ENCODE measurements around the gene RIPOR3. TPM values are rescaled to one million over a fixed set of nuclear protein-coding genes. Genes with fewer than 3 reads are reported as not detected.
"Not testable (repeated sequence)": the region's sequence is repeated elsewhere in the genome, so short reads cannot be mapped to it uniquely, and the experiment has no call there.

Gene RIPOR3
- total RNA-seq, 1 experiment from 2014 or later: not detected

- peak; percentile 45 for DNase-seq (ENCODE audit: low read depth)
These were observed 115.2 kb downstream of the RIPOR3 start for GRCh38 chr20:50575865-50576720.

GRCh38 chr20:50574586-50574985 lies 116.8 kb downstream of the RIPOR3 start:
- DNase-seq (ENCODE audit: low read depth): no peak

GRCh38 chr20:50574108-50574507 lies 117.2 kb downstream of the RIPOR3 start:
- DNase-seq (ENCODE audit: low read depth): no peak

- peak; percentile 94 for DNase-seq (ENCODE audit: low read depth)
These were observed 118.2 kb downstream of the RIPOR3 start for GRCh38 chr20:50572938-50573777.

GRCh38 chr20:50571466-50571865 lies 119.9 kb downstream of the RIPOR3 start:
- DNase-seq (ENCODE audit: low read depth): no peak

- DNase-seq (ENCODE audit: low read depth): peak; percentile 39
These were observed 121.2 kb downstream of the RIPOR3 start for GRCh38 chr20:50569864-50570836.

GRCh38 chr20:50569487-50569863 lies 121.9 kb downstream of the RIPOR3 start:
- DNase-seq (ENCODE audit: low read depth): not testable (repeated sequence)

- DNase-seq (ENCODE audit: low read depth): no peak
These were observed 122.8 kb downstream of the RIPOR3 start for GRCh38 chr20:50568549-50568942.

- no peak for DNase-seq (ENCODE audit: low read depth)
These were observed 123.3 kb downstream of the RIPOR3 start for GRCh38 chr20:50567860-50568548.

GRCh38 chr20:50565871-50566270 lies 125.5 kb downstream of the RIPOR3 start:
- no peak for DNase-seq (ENCODE audit: low read depth)

- DNase-seq (ENCODE audit: low read depth): no peak
These were observed 126.0 kb downstream of the RIPOR3 start for GRCh38 chr20:50565383-50565782.

GRCh38 chr20:50563133-50563944 lies 128.0 kb downstream of the RIPOR3 start:
- DNase-seq (ENCODE audit: low read depth): no peak

- peak; percentile 40 for DNase-seq (ENCODE audit: low read depth)
These were observed 129.1 kb downstream of the RIPOR3 start for GRCh38 chr20:50562262-50562701.

GRCh38 chr20:50561379-50562078 lies 129.8 kb downstream of the RIPOR3 start:
- peak; percentile 95 for DNase-seq (ENCODE audit: low read depth)

- DNase-seq (ENCODE audit: low read depth): no peak
These were observed 130.5 kb downstream of the RIPOR3 start for GRCh38 chr20:50560867-50561266.

- DNase-seq (ENCODE audit: low read depth): no peak
These were observed 131.3 kb downstream of the RIPOR3 start for GRCh38 chr20:50559856-50560638.

GRCh38 chr20:50559149-50559548 lies 132.2 kb downstream of the RIPOR3 start:
- DNase-seq (ENCODE audit: low read depth): no peak

- peak; percentile 94 for DNase-seq (ENCODE audit: low read depth)
These were observed 132.8 kb downstream of the RIPOR3 start for GRCh38 chr20:50558483-50558925.

Measured in LHCN-M2 (cell line).